Spleen (tissue), 11 donors: ENCODE results near the gene FBXL17. TPM values are rescaled to one million over a fixed set of nuclear protein-coding genes. Genes with fewer than 3 reads are reported as not detected.
"Not testable (repeated sequence)": the region's sequence is repeated elsewhere in the genome, so short reads cannot be mapped to it uniquely, and the experiment has no call there.

ENCODE experiments used
- DNase-seq: peaks from one replicate; pipeline ENCODE4 v3.0.0-alpha.2; 2020
- H3K27ac ChIP-seq, 8 donors: fragments of 200-600 bp; sonication (generic) in 7 of 8; 1 replicate in 4 of 8; 2 replicates in 4 of 8; pipeline versions ENCODE4 v1.5.0 to v1.8.0; 2016 to 2021; ENCODE audit warnings: inconsistent platforms in 4 of 8, mild to moderate bottlenecking in 4 of 8, moderate library complexity in 1 of 8
- H3K27me3 ChIP-seq, 7 donors: fragments of 200-600 bp; sonication (generic) in 6 of 7; replicated peaks in 1 of 7; 1 replicate in 4 of 7; 2 replicates in 3 of 7; pipeline versions ENCODE4 v1.5.0 to v1.8.0; 2016 to 2021; ENCODE audit warnings: inconsistent platforms in 3 of 7, mild to moderate bottlenecking in 1 of 7
- H3K36me3 ChIP-seq, 6 donors: fragments of 200-600 bp; sonication (generic) in 5 of 6; 1 replicate in 4 of 6; 2 replicates in 2 of 6; pipeline versions ENCODE4 v1.5.0 to v1.8.0; 2016 to 2021; ENCODE audit warnings: inconsistent platforms in 2 of 6
- H3K4me1 ChIP-seq, 6 donors: fragments of 200-600 bp; sonication (generic) in 5 of 6; 1 replicate in 3 of 6; 2 replicates in 3 of 6; pipeline versions ENCODE4 v1.5.0 to v1.8.0; 2016 to 2021; ENCODE audit warnings: inconsistent platforms in 3 of 6
- H3K4me3 ChIP-seq, 8 donors: fragments of 200-600 bp; sonication (generic) in 7 of 8; 1 replicate in 4 of 8; 2 replicates in 4 of 8; pipeline versions ENCODE4 v1.5.0 to v1.8.0; 2016 to 2021; ENCODE audit warnings: inconsistent platforms in 4 of 8, mild to moderate bottlenecking in 4 of 8, moderate library complexity in 2 of 8
- H3K9me3 ChIP-seq, 8 donors: fragments of 200-600 bp; sonication (generic) in 7 of 8; 1 replicate in 4 of 8; 2 replicates in 4 of 8; pipeline versions ENCODE4 v1.5.0 to v1.8.0; 2016 to 2021; ENCODE audit warnings: inconsistent platforms in 4 of 8
- CTCF ChIP-seq, 11 experiments: fragments of 200-600 bp in 7 of 11; fragments of 450-650 bp in 4 of 11; sonication (generic) in 4 of 11; IDR thresholded peaks in 8 of 11; conservative IDR thresholded peaks in 3 of 11; 1 replicate in 7 of 11; 2 replicates in 4 of 11; pipeline versions ENCODE4 v1.4.0 to v1.8.0; 2016 to 2021; ENCODE audit warnings: antibody characterized with exemption in 11 of 11, inconsistent platforms in 4 of 11, mild to moderate bottlenecking in 1 of 11
- POLR2A ChIP-seq, 3 donors: fragments of 450-650 bp; IDR thresholded peaks; one replicate each; pipeline ENCODE4 v1.5.1; 2017; ENCODE audit warnings: antibody characterized with exemption in 3 of 3, mild to moderate bottlenecking in 1 of 3
- POLR2AphosphoS5 ChIP-seq, 3 donors: sonication (generic); formaldehyde crosslinking; IDR thresholded peaks; one replicate each; pipeline ENCODE4 v1.5.1; 2017; ENCODE audit warnings: antibody characterized with exemption in 3 of 3
- WGBS, 5 donors: extraction: QIAGEN DNeasy Blood & Tissue Kit in 3 of 5; methylation state at CpG; one replicate each; pipeline versions ENCODE4 v1.1.5 to v1.1.7; 2013 to 2018; 5-methylcytosine and 5-hydroxymethylcytosine counted together
- intact Hi-C: fragments of 100-400 bp; cut with DNase I; formaldehyde crosslinking; loops from one replicate; pipeline ENCODE4 v1.15.0; 2023; ENCODE audit warnings: low total_unique reads
- polyA plus RNA-seq, 3 donors: library from polyadenylated mRNA; stranded (reverse); fragments of 200-250 nt; gene quantifications; one replicate each; pipeline ENCODE4 v1.2.1, GENCODE V29; 2013
- total RNA-seq, 7 donors: library from RNA; depleted of rRNA in 3 of 7; stranded (reverse); fragments of >200 nt in 3 of 7; fragmentation: NEBNext Ultra II Directional in 4 of 7; extraction: Animal tissue kit (Norgen Biotek cat#: 25700) in 4 of 7; gene quantifications; one replicate each; pipeline versions ENCODE4 v1.1.0 to v1.2.1, GENCODE V29; 2016 to 2021
- donor health status: healthy with polysubstance abuse.
- donor health status: DM: no; HTN: no; CAD: no; lungs with moderate emphysema.
- donor health status: DM: no; HTN: no; CAD: no.
- donor health status: Bipolar disorder and iron deficiency.
- donor health status: healthy.
- donor health status: DM: no; HTN: no; CAD: no.
- donor health status: DM: yes; HTN: yes; CAD: no.

FBXL17 gene
- total and polyA plus RNA-seq, 10 donors = 5.1 to 39.9 (median 21.8) TPM

GRCh38 chr5:108278285-108279240 is 103.3 kb downstream of the FBXL17 start:
- intact Hi-C loops = no loop called here
- DNase-seq = peak; percentile 56
- H3K4me1 ChIP-seq = peaks cover 0 to 8% (median 0%) of the 10 kb centered on the region in 6 donors
- H3K27ac ChIP-seq = no peak overlapping the region
- WGBS, 5 donors = 86 to 98% (median 93%) methylated on average over 3 of the region's 3 CpGs
- no peaks in the 10 kb centered on the region for H3K27me3 ChIP-seq
- no peak overlapping the region for H3K4me3 ChIP-seq
- TF ChIP-seq CTCF (IDR thresholded peaks at IDR 0.05 in 8 of 11, conservative IDR thresholded peaks at IDR 0.05 in 3 of 11) (no peak), POLR2A (IDR thresholded peaks at IDR 0.05) (no peak), POLR2AphosphoS5 (IDR thresholded peaks at IDR 0.05) (no peak)
- no peaks in the 10 kb centered on the region for H3K36me3 ChIP-seq
- peaks cover 0 to 25% (median 22%) of the 10 kb centered on the region in 8 donors for H3K9me3 ChIP-seq

GRCh38 chr5:108276187-108277050 is 105.5 kb downstream of the FBXL17 start:
- Histone ChIP-seq H3K9me3 (peaks cover 0 to 4% (median under 1%) of the 10 kb centered on the region in 8 donors), H3K27me3 (no peaks in the 10 kb centered on the region), H3K4me1 (peaks cover 0 to 8% (median 0%) of the 10 kb centered on the region in 6 donors), H3K4me3 (no peak overlapping the region), H3K27ac (no peak overlapping the region), H3K36me3 (no peaks in the 10 kb centered on the region)
- intact Hi-C loops = no loop called here
- no peak for DNase-seq
- TF ChIP-seq POLR2A (IDR thresholded peaks at IDR 0.05) (no peak), CTCF (IDR thresholded peaks at IDR 0.05 in 8 of 11, conservative IDR thresholded peaks at IDR 0.05 in 3 of 11) (no peak), POLR2AphosphoS5 (IDR thresholded peaks at IDR 0.05) (no peak)
- 79 to 94% (median 82%) methylated on average over 1 of the region's 1 CpG for WGBS, 5 donors

GRCh38 chr5:108274080-108274479 is 107.8 kb downstream of the FBXL17 start:
- H3K27me3 ChIP-seq, H3K36me3 ChIP-seq, H3K4me3 ChIP-seq, intact Hi-C loops, H3K27ac ChIP-seq, H3K9me3 ChIP-seq, H3K4me1 ChIP-seq: not testable (repeated sequence)
- DNase-seq = peak; percentile 37
- 85 to 94% (median 87%) methylated on average over 10 of the region's 10 CpGs for WGBS, 5 donors

- Histone ChIP-seq H3K9me3 (peaks cover 0 to 4% (median 0%) of the 10 kb centered on the region in 8 donors), H3K27ac (no peak overlapping the region), H3K4me1 (no peaks in the 10 kb centered on the region), H3K36me3 (no peaks in the 10 kb centered on the region), H3K4me3 (no peak overlapping the region), H3K27me3 (no peaks in the 10 kb centered on the region)
- TF ChIP-seq POLR2AphosphoS5 (IDR thresholded peaks at IDR 0.05) (no peak), POLR2A (IDR thresholded peaks at IDR 0.05) (no peak)
- no peak for DNase-seq
- intact Hi-C loops = no loop called here
- 75 to 88% (median 79%) methylated on average over 1 of the region's 1 CpG for WGBS, 5 donors
Measured at GRCh38 chr5:108271127-108271526, 110.8 kb downstream of the FBXL17 start.
